OCI-LY1 (cell line): ENCODE results near the gene MRPS12.

Source experiments
- EZH2 ChIP-seq: fragments of 200-600 bp; sonication (generic), shearing (Covaris generic); IDR thresholded peaks from 2 replicates; pipeline ENCODE4 v1.8.0; 2017; ENCODE audit warnings: borderline replicate concordance, mixed run types, mild to moderate bottlenecking, antibody characterized with exemption, low read length, moderate library complexity, mixed read lengths
- TF ChIP-seq, protein P1 (sequence below): fragments of 200-600 bp; sonication (generic), shearing (Covaris generic); IDR thresholded peaks from 2 replicates; pipeline ENCODE4 v1.5.1; 2017; ENCODE audit warnings: mild to moderate bottlenecking, antibody characterized with exemption, low read length, moderate library complexity, mixed read lengths

DNA sequence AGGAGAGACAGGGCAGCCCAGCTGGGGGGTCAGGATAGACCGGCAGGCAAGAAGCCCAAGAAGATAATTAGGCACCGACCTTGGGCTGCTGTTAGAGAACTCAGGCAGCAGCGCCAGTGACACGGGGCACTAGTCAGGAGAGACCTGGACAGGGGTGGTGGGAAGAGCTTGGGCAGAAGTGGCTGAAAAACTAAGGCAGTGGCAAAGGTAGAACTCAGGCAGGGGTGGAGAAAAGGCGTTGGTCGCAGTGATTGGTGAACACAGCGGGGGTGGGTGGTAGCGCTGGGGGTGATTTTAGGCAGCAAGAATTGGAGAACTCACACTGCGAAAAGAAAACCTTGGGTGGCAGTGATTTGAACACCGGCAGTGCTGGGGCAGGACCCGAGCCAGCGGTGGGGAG is 23.1 kb upstream of the MRPS12 start:
- TF ChIP-seq, protein P1, sequence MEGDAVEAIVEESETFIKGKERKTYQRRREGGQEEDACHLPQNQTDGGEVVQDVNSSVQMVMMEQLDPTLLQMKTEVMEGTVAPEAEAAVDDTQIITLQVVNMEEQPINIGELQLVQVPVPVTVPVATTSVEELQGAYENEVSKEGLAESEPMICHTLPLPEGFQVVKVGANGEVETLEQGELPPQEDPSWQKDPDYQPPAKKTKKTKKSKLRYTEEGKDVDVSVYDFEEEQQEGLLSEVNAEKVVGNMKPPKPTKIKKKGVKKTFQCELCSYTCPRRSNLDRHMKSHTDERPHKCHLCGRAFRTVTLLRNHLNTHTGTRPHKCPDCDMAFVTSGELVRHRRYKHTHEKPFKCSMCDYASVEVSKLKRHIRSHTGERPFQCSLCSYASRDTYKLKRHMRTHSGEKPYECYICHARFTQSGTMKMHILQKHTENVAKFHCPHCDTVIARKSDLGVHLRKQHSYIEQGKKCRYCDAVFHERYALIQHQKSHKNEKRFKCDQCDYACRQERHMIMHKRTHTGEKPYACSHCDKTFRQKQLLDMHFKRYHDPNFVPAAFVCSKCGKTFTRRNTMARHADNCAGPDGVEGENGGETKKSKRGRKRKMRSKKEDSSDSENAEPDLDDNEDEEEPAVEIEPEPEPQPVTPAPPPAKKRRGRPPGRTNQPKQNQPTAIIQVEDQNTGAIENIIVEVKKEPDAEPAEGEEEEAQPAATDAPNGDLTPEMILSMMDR = no peak
- no peak for TF ChIP-seq EZH2
